Measurements from ENCODE around the gene RAMP1. TPM values are rescaled to one million over a fixed set of nuclear protein-coding genes. Genes with fewer than 3 reads are reported as not detected.

The RAMP1 gene
- total and polyA plus RNA-seq, 2 experiments from 2014 or later: 5.6 to 5.7 TPM

GRCh38 chr2:237919593-237919992, 60.2 kb downstream of the RAMP1 start:
- Histone ChIP-seq H3K36me3 (no peaks in the 10 kb centered on the region), H3K27ac (no peak overlapping the region), H3K27me3 (peaks cover 8% of the 10 kb centered on the region), H3K4me1 (ENCODE audit: low read depth) (no peaks in the 10 kb centered on the region), H3K4me3 (no peak overlapping the region), H3K9me3 (ENCODE audit: low read depth) (no peaks in the 10 kb centered on the region)
- DNase-seq (ENCODE audit: low read depth in 1 of 2, low spot score in 1 of 2): no peak
- TF ChIP-seq, protein P1, sequence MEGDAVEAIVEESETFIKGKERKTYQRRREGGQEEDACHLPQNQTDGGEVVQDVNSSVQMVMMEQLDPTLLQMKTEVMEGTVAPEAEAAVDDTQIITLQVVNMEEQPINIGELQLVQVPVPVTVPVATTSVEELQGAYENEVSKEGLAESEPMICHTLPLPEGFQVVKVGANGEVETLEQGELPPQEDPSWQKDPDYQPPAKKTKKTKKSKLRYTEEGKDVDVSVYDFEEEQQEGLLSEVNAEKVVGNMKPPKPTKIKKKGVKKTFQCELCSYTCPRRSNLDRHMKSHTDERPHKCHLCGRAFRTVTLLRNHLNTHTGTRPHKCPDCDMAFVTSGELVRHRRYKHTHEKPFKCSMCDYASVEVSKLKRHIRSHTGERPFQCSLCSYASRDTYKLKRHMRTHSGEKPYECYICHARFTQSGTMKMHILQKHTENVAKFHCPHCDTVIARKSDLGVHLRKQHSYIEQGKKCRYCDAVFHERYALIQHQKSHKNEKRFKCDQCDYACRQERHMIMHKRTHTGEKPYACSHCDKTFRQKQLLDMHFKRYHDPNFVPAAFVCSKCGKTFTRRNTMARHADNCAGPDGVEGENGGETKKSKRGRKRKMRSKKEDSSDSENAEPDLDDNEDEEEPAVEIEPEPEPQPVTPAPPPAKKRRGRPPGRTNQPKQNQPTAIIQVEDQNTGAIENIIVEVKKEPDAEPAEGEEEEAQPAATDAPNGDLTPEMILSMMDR (IDR thresholded peaks at IDR 0.05; ENCODE audit: low read depth, low read length): no peak

- no peak for DNase-seq (ENCODE audit: low read depth in 1 of 2, low spot score in 1 of 2)
- Histone ChIP-seq H3K4me3 (no peak overlapping the region), H3K4me1 (ENCODE audit: low read depth) (no peaks in the 10 kb centered on the region), H3K27me3 (peaks cover 8% of the 10 kb centered on the region), H3K27ac (no peak overlapping the region), H3K9me3 (ENCODE audit: low read depth) (no peaks in the 10 kb centered on the region), H3K36me3 (no peaks in the 10 kb centered on the region)
- TF ChIP-seq, protein P1 (IDR thresholded peaks at IDR 0.05; ENCODE audit: low read depth, low read length): no peak
These were observed 61.2 kb downstream of the RAMP1 start for GRCh38 chr2:237920673-237921072.

DNA sequence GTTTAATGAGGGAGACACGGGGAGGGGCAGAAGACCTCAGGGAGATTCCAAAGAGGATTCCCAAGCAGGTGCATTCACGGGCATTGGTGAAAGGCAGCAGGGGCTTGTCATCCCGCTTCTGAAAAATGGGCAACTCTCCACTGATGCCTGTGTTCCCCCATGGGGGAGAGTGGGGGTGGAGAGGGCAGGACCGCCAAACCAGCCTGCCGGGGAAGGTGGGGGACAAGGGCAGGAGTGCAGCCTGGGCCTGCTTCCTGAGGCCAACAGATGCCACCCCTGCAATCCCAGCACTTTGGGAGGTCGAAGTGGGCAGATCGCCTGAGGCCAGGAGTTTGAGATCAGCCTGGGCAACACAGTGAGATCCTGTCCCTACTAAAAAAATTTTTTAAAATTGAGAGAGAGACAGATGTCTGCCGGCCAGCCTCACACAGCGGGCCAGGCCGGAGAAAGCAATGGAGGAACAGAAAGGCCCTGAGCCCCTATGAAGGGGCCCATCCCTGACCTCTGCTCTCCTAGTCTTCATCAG, 62.6 kb downstream of the RAMP1 start:
- H3K27me3 ChIP-seq: peaks cover 8% of the 10 kb centered on the region
- H3K36me3 ChIP-seq: no peaks in the 10 kb centered on the region
- H3K4me1 ChIP-seq (ENCODE audit: low read depth): no peaks in the 10 kb centered on the region
- no peak overlapping the region for H3K4me3 ChIP-seq
- TF ChIP-seq, protein P1 (IDR thresholded peaks at IDR 0.05; ENCODE audit: low read depth, low read length): no peak
- no peaks in the 10 kb centered on the region for H3K9me3 ChIP-seq (ENCODE audit: low read depth)
- no peak overlapping the region for H3K27ac ChIP-seq
- no peak for DNase-seq (ENCODE audit: low read depth in 1 of 2, low spot score in 1 of 2)

DNA sequence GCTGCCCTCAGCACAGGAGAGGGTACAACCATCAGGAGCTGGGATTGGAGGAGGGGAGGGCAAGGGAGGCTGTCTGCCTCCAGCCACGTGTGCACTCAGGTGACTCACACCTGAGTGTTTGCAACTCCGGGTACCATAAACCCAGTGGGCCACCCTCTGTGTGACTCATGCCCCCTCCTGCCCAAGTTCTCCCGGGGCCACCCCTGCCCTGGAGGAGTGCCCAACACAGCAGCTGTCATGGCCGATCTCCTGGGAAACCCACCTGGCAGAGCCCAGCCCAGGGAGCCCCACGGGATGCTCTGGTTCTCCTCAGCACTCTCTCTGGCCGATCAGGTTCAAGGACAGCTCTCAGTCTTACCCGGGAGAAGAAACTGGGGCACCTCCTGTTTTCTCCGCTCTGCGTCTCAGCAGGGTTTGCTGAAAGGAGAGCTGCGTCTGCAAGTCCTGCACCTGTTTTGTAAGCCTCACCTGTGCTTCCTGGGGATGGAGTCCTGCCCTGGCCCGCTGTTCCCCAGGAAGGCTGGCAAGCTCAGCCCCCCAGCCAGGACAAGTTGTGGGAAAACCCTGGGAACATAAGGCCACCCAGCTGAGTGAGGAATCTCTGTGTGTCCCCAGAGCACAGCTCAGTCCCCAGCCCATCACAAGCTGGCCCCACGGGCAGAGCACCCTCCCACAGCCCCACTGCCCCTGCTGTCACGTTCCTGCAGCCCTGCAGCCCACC, 63.4 kb downstream of the RAMP1 start:
- DNase-seq (ENCODE audit: low read depth in 1 of 2, low spot score in 1 of 2): no peak
- Histone ChIP-seq H3K4me1 (ENCODE audit: low read depth) (no peaks in the 10 kb centered on the region), H3K27ac (no peak overlapping the region), H3K9me3 (ENCODE audit: low read depth) (no peaks in the 10 kb centered on the region), H3K27me3 (peaks cover 8% of the 10 kb centered on the region), H3K36me3 (no peaks in the 10 kb centered on the region), H3K4me3 (no peak overlapping the region)
- TF ChIP-seq, protein P1 (IDR thresholded peaks at IDR 0.05; ENCODE audit: low read depth, low read length): no peak

DNA sequence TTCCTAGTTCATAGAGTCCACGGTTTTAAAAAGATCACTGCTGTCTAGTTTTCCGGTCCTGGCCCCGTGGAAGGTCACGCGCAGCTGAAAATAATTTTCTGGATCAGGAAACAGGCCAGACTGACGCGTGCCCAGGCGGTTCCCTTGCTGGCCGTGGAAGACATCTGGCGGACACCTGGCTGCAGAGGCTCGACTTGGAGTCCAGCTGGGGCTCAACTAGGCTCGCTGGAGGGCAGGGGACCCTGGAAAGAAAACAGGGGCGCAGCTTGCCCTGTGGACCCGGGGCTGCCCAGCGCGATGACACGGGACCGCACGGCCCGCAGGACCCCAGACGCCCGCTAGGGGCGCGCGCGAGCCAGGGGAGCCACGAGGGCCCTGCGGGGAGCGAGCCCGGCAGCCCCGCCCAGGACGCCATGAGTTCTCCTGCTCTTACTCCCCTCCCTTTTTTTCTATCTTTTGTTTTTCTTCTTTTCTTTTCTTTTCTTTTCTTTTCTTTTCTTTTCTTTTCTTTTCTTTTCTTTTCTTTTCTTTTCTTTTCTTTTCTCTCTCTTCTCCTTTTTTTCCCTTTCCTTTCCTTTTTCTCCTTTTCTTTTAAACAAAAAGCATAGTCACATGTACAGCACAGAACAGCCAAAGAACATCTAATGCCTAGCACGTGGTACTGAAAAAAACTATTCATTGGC, 64.2 kb downstream of the RAMP1 start:
- peak; percentile 74 to 81 for DNase-seq (ENCODE audit: low read depth in 1 of 2, low spot score in 1 of 2)
- Histone ChIP-seq H3K9me3 (ENCODE audit: low read depth) (no peaks in the 10 kb centered on the region), H3K36me3 (no peaks in the 10 kb centered on the region), H3K27me3 (peaks cover 8% of the 10 kb centered on the region), H3K4me1 (ENCODE audit: low read depth) (no peaks in the 10 kb centered on the region), H3K27ac (no peak overlapping the region), H3K4me3 (no peak overlapping the region)
- TF ChIP-seq, protein P1 (IDR thresholded peaks at IDR 0.05; ENCODE audit: low read depth, low read length): peak; percentile 95

Measured in cardiac muscle cell (in vitro differentiated cells and primary cell).